GM21390 (cell line): ENCODE measurements around the gene CIP2A.
"Not testable (repeated sequence)": the region's sequence is repeated elsewhere in the genome, so short reads cannot be mapped to it uniquely, and the experiment has no call there.

Experiments used
- ATAC-seq: cut with Tn5 transposase; IDR thresholded peaks from one replicate; pipeline ENCODE4 v1.9.1; 2021; ENCODE audit not compliant: unreplicated experiment

CIP2A gene

GRCh38 chr3:108589081-108589997 is at the start of gene CIP2A, which contains the start of gene DZIP3:
CIP2A (minus strand) TSS chr3:108589438; CDS start chr3:108589375, 63 bp downstream.
DZIP3 (plus strand) TSS chr3:108589722; CDS start chr3:108605407, 15,685 bp downstream.
- peak; percentile 92 for ATAC-seq

DNA sequence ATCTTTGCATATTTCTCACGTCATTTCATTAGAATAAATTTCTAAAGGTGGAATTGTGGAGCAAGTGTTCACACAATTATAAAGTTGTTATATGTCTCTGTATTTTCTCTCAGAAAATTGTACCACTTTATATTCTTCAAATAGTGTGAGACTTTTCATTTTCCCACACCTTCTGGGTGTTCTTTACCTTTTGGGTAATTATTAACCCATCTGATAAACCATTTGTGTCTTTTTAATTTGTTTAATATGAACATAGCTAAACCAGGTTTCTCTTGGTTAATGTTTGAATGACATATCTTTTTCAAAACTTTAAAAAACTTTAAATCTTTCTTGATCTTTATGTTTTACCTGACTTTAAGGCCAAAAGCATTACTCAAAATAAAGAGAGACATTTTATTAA is 40.7 kb upstream of the CIP2A start:
- no peak for ATAC-seq

- ATAC-seq: no peak
Measured at GRCh38 chr3:108623504-108623903, 34.3 kb upstream of the CIP2A start.

GRCh38 chr3:108620250-108620649 is 31.0 kb upstream of the CIP2A start:
- no peak for ATAC-seq

DNA sequence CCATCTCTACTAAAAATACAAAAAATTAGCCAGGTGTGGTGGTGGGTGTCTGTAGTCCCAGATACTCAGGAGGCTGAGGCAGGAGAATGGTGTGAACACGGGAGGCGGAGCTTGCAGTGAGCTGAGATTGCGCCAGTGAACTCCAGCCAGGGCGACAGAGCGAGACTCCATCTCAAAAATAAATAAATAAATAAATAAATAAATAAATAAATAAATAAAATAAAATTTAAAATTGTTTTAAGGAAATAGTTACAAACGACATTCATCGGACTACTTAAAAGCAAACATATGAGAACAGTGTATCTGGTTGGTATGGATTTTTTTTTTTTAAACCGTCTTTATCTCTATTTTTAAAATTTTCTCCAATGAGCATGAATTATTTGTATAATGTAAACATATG is 26.9 kb upstream of the CIP2A start:
- ATAC-seq: not testable (repeated sequence)

DNA sequence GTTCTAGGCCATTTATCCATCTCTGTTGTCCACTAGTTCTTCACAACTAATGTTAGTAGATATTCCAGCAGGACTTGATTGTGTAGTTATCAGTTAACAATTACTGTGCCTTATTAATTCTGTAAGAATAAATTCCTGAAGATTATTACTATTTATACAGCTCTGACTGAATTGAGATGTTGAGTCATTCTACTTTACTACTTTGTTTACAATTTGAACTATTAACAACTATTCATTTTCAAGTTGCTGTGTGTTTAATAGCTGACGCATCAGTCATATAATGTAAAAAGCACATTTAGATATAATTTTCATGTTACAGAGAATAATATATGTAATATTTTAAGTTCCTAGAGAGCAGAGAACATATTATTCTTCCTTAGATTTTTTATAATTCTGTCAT is 21.4 kb upstream of the CIP2A start:
- no peak for ATAC-seq

- ATAC-seq: no peak
Measured at GRCh38 chr3:108608750-108609149, 19.5 kb upstream of the CIP2A start.

DNA sequence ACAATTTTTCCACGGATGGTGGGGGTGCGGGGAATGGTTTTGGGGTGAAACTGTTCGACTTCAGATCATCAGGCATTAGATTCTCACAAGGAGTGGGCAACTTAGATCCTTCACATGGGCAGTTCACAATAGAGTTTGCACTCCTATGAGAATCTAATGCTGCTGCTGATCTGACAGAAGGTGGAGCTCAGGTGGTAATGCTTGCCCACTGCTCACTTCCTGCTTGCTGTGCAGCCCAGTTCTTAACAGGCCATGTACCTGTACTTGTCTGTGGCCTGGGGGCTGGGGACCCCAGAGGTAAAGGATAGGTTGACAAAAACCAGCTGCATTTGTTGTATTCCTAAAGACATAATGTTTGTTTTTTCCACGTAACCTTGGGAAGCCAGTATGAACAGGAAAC is 16.3 kb upstream of the CIP2A start:
- ATAC-seq: no peak

- ATAC-seq: no peak
Measured at GRCh38 chr3:108605028-108605427, 15.8 kb upstream of the CIP2A start.

GRCh38 chr3:108603691-108604090 is 14.5 kb upstream of the CIP2A start:
- ATAC-seq: no peak

DNA sequence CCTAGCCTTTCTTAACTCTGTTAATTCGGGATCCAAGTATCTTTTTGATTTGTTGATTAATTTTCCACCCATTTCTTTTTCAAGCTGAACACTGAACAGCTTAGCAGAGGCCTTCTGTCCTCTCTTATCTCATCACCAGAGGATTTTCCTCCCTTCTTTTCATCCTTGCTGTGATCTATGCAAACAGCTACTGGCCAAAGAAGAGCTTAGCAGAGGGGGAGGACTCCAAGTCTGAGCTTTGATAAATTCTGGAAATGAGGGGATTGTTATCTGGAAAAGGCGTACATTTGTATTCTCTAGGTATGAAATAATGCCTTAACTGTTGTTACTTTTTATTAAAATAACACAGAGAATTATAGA is 13.7 kb upstream of the CIP2A start:
- no peak for ATAC-seq

- peak; percentile 82 for ATAC-seq
Measured at GRCh38 chr3:108602249-108602934, 13.2 kb upstream of the CIP2A start.

GRCh38 chr3:108599677-108600409 is 10.6 kb upstream of the CIP2A start:
- no peak for ATAC-seq

GRCh38 chr3:108598375-108598774 is 9.1 kb upstream of the CIP2A start:
- no peak for ATAC-seq

DNA sequence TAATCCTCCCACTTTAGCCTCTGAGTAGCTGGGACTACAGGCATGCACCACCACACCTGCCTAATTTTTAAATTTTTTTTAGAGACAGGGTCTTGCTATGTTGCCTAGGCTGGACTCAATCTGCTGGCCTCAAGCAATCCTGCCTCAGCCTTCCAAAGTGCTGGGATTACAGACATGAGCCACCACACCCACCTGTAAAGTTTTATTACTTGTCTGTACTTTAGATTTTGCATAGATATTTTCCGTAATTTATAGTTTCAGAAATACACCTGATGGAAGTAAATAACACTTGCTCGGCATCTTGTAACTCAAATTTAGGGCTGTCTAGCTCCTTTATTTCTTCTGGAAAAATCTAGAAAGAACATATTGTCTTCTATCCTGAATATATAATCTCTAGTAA is 6.1 kb upstream of the CIP2A start:
- no peak for ATAC-seq

DNA sequence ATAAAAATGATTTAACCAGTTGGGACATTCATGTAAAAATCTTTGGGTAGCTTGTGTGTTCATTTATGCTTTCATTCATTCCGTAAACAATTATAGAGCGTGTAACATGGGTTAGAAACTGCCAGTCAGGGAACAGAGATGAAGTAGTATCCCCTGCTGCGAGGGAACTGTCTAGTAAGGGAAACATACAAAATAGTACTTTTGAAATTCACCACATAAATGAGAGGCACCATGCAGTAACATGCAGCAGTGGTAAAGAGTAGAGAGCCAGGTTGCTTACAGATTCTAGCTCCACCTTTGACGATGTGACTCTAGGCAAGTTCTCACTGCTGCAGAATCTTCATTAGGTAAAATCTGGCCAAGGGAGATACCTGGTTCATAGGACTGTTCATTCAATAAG is 1.2 kb upstream of the CIP2A start:
- no peak for ATAC-seq

- no peak for ATAC-seq
Measured at GRCh38 chr3:108589998-108590323, 723 bp upstream of the CIP2A start.

GRCh38 chr3:108588601-108589000 is 637 bp downstream of the CIP2A start:
- no peak for ATAC-seq

DNA sequence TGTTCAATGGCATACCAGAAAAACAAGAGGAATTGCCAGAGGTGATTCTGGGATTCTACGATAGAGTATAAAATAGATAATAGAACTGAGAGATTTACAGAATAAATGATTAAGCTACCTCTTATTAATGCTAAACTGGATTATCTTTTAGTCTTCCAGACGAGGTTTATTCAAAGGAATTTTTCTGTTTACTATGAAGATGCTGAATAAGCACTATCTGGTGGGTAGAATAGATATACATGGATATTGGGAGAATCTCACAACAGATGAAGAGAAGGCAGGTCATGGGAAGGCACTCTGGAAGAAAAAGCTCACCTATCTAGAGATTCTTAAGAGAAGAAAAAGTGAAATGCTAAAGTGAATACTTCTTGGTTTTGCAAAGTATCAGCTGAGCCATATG is 11.2 kb downstream of the CIP2A start:
- no peak for ATAC-seq

GRCh38 chr3:108569336-108569735 is 19.9 kb downstream of the CIP2A start:
- no peak for ATAC-seq

DNA sequence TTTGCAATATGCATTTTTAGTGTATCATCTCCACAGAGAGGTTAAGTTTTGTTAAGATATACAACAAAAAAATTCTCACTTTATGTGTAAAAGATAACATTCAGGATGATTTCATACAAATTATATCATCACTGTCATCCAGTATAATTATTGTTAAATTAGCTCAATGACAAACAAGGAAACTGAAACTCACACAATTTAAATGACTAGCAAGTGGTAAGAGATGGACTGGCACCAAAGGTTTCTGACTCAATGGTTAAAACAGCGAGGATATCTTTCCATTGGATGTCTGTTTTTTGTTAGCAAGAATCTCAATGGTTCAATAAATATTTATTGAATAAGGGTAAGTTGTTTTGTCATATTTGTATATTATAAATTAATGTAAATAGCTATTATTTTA is 22.6 kb downstream of the CIP2A start:
- no peak for ATAC-seq

DNA sequence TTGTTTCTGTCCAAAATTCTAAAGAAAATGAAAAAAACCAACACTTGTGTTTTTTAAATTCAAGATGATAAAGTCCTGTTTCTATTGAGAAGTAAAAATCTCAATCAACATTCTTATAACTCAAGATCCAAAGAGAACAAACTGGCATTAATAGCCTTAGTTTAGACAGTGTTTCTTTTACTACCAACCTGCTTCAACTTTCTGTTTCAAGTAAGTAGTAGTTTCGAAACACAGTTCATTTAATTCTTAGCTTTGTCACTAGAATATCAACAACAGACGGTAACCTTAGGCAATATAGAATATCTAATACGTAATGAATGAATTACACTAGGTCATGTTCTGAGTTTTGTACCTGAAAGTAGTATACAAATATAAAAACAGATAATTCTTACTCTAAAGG is 23.7 kb downstream of the CIP2A start:
- ATAC-seq: no peak
